Left ventricle myocardium superior (tissue), 1 donor: ENCODE results near the gene EHMT1. TPM values are rescaled to one million over a fixed set of nuclear protein-coding genes. Genes with fewer than 3 reads are reported as not detected.
"Not testable (repeated sequence)": the region's sequence is repeated elsewhere in the genome, so short reads cannot be mapped to it uniquely, and the experiment has no call there.

Experiments
- ATAC-seq: fragments of 200-7000 bp; cut with Tn5 transposase; one replicate; pipeline ENCODE4 v1.9.1; 2020; ENCODE audit warnings: mild to moderate bottlenecking, moderate library complexity
- DNase-seq: peaks from one replicate; pipeline ENCODE4 v3.0.0-alpha.2; 2020
- intact Hi-C: fragments of 100-400 bp; cut with micrococcal nuclease; formaldehyde crosslinking; loops from one replicate; pipeline ENCODE4 v1.11.0; 2022
- total RNA-seq: library from RNA; stranded (reverse); fragmentation: NEBNext Ultra II Directional; extraction: Animal tissue kit (Norgen Biotek cat#: 25700); gene quantifications from one replicate; pipeline ENCODE4 v1.2.1, GENCODE V29; 2021
- donor health status: DM: no; HTN: yes; CAD: no; lungs with severe emphysema.

Gene EHMT1
- total RNA-seq, 1 donor from 2014 or later, result 37.0 TPM

GRCh38 chr9:137725598-137725997 lies 106.8 kb downstream of the EHMT1 start:
- DNase-seq, result no peak
- intact Hi-C loops, result no loop called here
- ATAC-seq, result no peak

GRCh38 chr9:137726336-137726735 lies 107.5 kb downstream of the EHMT1 start:
- ATAC-seq, intact Hi-C loops, DNase-seq: not testable (repeated sequence)

GRCh38 chr9:137726764-137727163 lies 108.0 kb downstream of the EHMT1 start:
- no peak for ATAC-seq
- intact Hi-C loops, result no loop called here
- no peak for DNase-seq

DNA sequence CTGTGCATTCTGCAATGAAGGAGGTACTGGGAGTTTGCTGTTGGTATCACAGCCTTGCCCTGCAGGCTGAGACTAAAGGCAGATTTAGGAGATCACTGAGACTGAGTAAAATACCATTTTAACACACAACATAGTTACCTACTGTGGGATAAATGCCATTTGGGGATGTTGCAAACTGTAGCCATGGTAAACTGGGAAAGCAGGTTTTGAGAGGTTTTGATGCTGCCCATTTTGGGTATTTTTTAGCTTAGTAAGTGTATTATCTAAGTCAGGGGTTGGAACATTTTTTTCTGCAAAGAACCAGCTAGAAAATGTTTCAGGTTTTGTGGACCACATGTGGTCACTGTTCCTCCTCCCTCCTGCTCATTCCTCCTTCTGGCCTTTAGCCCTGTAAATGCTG lies 108.9 kb downstream of the EHMT1 start:
- ATAC-seq (no peak), DNase-seq (no peak)
- intact Hi-C loops, result no loop called here

GRCh38 chr9:137728444-137729311 lies 109.9 kb downstream of the EHMT1 start:
- intact Hi-C loops, result no loop called here
- ATAC-seq (no peak), DNase-seq (no peak)

- DNase-seq (no peak), ATAC-seq (no peak)
- intact Hi-C loops, result no loop called here
These were observed 112.6 kb downstream of the EHMT1 start for GRCh38 chr9:137731216-137731946.

DNA sequence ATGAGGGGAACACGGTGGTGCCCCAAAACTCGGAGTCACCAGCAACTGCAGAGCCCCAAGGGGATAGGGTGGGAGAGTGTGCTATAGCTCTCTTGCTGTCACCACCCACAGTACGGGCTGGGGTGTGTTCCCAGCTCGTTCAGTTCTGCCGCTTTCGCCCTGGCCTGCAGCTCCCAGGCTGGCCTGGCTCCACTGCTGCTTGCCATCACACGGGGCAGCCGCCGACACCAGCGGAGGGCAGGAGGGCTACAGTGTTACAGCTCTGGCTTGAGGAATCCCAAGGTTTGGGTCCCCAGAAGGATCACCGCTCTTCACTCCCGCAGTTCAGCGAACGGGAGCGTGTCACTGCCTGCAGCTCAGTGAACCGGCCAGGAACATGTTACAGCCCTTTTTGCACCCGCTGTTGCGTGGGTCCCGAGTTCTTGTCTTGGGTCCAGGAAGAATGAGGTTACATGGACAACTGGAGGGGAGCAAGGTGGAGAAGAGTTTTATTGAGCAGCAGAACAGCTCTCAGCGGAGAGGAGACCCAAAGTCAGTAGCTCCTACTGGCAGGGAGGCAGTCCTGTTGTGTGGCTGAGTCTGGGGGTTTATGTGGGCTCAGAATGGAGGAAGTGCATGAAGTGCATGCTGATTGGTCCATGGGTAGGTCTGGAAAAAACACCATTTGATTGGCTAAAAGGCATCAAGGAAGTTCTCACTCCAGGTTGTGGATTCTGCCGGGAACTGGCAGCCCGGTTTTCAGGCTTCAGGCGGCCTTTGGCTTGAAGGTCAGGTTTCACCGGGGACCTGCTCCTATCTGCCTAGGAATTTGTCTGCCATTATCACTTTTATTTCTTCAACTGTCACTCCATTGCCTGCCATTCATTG lies 113.4 kb downstream of the EHMT1 start:
- no peak for ATAC-seq
- intact Hi-C loops, result no loop called here
- DNase-seq, result no peak

DNA sequence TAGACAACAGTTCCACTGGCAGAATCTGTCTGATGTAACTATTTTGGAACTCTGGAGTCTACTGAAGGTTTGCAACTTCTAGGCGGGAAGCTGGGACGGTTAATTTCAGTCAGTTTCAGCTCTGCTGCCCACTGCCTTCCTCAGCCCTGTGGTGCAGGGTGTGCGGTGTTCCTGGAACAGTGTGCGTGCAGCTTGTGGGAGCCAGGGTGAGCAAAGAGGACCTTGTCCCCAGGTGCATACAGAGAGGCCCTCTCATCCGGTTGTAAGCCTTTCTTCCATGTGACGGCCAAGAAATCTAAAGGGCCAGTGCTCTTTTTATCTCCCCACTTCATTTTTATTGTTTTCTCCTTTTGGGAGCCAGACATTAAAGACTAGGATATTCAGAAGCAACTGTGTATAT lies 114.6 kb downstream of the EHMT1 start:
- DNase-seq, result no peak
- intact Hi-C loops, result no loop called here
- no peak for ATAC-seq

DNA sequence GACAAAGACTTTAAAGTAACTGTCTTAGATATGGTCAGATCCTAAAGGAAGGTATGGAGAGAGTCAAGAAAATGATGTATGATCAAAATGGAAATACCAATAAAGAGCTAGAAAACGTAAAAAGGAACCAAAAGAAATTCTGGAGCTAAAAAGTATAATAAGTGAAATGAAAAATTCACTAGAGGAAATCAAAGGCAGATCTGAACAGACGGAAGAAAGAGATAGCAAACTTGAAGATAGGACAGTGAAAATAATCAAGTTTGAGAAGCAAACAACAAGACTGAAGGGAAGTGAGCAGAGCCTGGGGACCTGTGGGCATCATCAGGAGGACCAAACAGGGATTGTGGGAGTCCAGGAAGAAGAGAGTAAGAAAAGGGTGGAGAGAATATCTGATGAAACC lies 115.4 kb downstream of the EHMT1 start:
- intact Hi-C loops, result no loop called here
- ATAC-seq (no peak), DNase-seq (no peak)

DNA sequence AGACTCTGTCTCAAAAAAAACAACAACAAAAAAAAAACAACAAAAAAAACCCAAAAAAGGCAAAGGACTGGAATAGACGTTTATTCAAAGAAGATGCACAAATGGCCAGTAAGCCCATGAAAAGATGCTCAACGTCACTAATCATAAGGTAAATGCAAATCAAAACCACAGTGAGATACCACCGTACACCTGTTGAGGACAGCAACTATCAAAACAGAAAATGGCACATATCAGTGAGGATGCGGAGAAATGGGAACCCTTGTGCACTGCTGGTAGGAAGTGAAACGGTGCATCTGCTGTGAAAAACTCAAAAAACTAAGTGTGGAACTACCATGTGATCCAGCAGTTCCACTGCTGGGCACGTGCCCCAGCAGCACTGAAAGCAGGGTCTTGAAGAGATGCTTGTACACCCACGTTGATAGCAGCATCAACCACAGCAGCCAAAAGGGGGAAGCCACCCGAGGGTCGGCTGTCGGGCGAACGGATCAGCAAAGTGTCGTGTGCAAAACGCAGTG lies 119.4 kb downstream of the EHMT1 start:
- intact Hi-C loops, ATAC-seq, DNase-seq: not testable (repeated sequence)

- ATAC-seq (no peak), DNase-seq (no peak)
- intact Hi-C loops, result no loop called here
These were observed 119.9 kb downstream of the EHMT1 start for GRCh38 chr9:137738703-137739102.

GRCh38 chr9:137739371-137740309 lies 120.8 kb downstream of the EHMT1 start:
- DNase-seq (no peak), ATAC-seq (peak; percentile 27)
- intact Hi-C loops, result no loop called here

GRCh38 chr9:137740312-137740711 lies 121.5 kb downstream of the EHMT1 start:
- ATAC-seq (peak; percentile 46), DNase-seq (peak; percentile 74)
- intact Hi-C loops, result no loop called here

DNA sequence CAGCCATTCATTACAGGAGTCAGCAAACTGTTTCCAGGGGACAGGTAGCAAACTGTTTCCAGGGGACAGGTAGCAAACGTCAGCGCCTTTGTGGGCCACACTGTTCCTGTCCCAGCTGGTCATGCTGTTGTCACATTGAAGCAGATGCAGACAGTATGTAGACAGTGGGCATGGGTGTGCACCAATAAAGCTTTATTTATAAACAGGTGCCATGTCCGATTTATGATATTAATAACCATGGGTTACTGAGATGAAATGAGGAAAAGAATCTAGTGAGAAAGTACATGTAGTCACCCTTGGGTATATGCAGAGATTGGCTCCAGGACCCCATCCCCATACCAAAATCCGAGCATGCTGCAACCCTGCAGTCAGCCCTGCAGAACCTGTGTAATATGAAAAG lies 122.5 kb downstream of the EHMT1 start:
- DNase-seq, result no peak
- intact Hi-C loops, result no loop called here
- no peak for ATAC-seq

- DNase-seq, result peak; percentile 42
- peak; percentile 67 for ATAC-seq
- intact Hi-C loops, result no loop called here
These were observed 123.9 kb downstream of the EHMT1 start for GRCh38 chr9:137742698-137743097.

- DNase-seq (no peak), ATAC-seq (no peak)
- intact Hi-C loops, result no loop called here
These were observed 124.9 kb downstream of the EHMT1 start for GRCh38 chr9:137743695-137744094.

DNA sequence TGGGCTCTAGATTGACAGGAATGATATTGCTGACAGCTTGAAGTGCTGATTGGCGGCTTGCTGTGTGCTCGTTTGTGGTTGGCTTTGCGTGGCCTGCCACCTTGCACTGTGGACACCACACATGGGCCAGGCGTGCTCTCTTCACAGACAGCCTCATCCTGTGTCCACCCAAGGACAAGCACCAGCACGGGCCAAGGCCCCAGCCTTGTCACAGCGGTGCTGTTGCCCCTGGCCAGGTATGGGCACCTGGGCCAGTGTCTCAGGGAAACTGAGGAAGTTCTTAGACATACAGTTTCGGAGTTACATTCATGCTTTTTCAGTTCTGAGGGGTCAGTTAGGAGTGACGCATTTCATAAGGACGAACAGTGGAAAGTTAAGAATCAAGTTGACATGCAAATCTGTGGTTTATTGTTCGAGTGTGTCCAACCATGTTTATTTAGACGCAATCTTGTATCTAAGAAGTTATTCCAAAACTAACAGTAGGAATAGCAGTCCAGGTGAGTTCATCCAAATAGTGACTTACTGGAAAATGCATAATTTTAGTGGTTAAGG lies 125.9 kb downstream of the EHMT1 start:
- DNase-seq (peak; percentile 52), ATAC-seq (peak; percentile 52)
- intact Hi-C loops, result no loop called here

DNA sequence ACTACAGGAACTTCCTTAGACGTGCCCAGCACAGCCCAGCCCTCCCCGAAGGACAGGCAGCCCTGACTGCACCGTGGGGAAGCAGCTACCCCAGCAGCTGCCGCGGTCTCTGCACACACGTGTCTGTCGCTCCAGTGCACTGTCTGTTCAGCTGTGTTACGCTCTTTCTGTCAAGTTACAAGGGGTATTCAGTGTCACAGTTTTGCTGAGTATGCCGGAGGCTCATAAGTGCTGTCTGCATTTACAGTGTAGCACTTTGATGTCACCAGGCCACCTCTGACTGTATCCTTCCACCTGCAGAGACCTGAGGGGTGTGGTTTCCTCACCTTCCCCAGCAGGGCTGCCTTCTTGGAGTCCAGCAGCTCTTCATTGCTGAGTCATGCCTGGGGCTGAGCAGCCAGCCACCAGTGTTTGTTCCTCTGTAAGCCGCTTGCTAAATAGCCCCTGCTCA lies 126.8 kb downstream of the EHMT1 start:
- DNase-seq, result no peak
- intact Hi-C loops, result no loop called here
- no peak for ATAC-seq
